ENCODE results near the gene RBM41. TPM values are rescaled to one million over a fixed set of nuclear protein-coding genes. Genes with fewer than 3 reads are reported as not detected.
A peak's percentile ranks its signal among the peaks of the same experiment; 100 is the strongest.
"Not testable (repeated sequence)": the region's sequence is repeated elsewhere in the genome, so short reads cannot be mapped to it uniquely, and the experiment has no call there.

Gene RBM41
- 10 to 100 TPM in 5 of 10 donors, 1 to 10 TPM in 5; 8.4 to 13.0 (median 10.4) TPM for polyA plus RNA-seq (ENCODE audit: insufficient read length in 10 of 10)
- long read RNA-seq, donor 1: 0 reads
- long read RNA-seq, donor 2: 0 reads
- long read RNA-seq, donor 3: 0 reads
- long read RNA-seq, donor 4: 0 reads
- long read RNA-seq, donor 5, partial matches to known transcripts: 0 of 1 reads
- long read RNA-seq, donor 5, other reads (novel, unspliced or antisense): 0 of 1 reads
- long read RNA-seq, donor 6: 0 reads
- long read RNA-seq, donor 7: 0 reads
- long read RNA-seq, donor 8, partial matches to known transcripts: 0 of 1 reads
- long read RNA-seq, donor 8, other reads (novel, unspliced or antisense): 0 of 1 reads
- long read RNA-seq, donor 9: 0 reads

DNA sequence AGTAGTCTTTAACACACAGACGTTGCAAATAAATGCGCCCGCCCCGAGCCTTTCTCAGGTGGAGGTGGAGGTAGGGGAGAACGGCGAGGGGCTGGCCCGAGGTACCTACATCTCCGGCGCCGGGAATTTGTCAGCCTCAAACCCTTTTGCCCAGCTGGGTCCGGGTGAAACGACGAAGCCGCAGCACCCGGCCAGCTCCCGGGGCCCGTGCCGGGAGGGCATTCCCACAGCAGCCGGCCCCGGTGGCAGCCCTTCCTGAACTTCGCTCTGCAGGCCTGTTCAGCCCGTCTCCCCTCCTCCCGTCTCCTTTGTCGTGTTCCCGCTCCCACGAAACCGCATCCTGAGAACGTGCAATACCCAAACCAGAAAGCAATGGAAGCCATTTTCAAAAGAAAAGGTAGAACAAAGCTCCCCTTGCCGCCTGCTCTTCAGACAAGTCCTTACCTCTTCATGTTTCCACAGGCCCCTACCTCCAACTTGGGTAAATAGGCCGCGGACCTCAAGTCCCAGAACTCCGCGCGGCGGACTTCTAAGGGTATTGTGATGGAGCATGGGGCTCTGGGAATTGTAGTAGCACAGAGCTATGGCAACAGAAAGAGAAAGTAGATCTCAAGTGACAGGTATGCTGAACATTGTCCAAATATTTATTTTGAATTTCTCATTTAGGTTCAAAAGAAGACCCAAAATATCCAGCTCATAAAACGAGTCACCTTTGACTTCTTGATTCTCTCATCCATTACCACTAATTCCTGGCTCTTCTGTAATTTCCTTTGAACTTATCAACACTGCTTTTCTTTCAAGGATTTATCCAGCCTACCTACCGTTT lies at the start of gene RBM41:
TSS of gene RBM41 (minus strand) at position 501 of the 826 bp plus-strand sequence. CDS start at position 452, 49 bp downstream.
- DNase-seq: peak; percentile 62 to 91 (median 71)

DNA sequence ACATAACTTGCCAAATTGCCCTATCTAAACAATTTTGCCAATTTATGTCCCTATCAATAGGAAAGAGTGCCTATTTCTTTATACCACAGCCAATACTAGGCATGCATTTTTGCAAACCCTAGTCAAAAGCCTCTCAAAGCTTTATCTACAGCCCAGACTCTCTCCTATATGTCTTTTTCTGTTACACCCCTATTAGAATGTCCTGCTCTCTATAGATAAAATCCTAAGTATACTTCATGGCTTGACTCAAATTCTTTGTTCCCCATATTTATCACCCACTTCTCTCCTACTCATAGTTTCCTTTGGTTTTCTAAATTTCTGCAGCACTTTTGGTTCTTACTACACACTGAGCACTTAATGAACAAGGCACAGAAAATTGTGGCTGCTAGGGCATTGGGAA lies 49.6 kb upstream of the RBM41 start:
- no peak for DNase-seq

DNA sequence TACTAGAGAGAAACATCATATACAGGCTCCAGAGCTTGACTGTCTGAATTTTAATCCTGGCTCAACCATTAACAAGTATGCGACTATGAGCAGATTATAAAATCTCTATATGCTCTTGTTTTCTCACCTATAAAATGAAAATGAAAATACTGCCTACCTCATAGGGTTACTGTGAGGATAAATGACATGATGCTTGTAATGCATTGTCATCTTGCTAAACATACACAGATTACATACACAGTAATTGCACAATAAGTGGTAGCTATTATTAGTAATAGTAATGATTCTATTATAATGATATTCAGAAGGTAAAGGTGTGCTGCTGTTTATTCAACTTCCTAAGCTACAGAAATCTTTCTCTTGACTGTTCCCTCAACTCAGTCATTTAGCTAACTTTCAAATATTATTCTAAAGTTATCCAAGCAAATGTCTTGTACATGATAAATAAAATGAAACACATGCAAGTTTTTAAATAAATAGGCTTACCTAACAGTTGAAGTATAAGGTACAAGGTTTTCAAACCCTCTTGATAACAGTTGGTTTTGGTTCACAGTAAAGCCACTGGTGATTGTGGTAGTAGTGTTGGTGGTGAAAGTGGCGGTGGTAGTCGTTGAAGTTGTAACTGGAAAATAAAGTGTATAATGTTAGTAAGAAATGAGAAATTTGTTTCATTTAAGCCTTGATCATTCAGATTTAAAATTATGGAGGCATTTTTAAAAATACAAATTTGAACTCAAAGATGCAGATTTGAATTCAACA lies 48.7 kb upstream of the RBM41 start:
- no peak for DNase-seq

DNA sequence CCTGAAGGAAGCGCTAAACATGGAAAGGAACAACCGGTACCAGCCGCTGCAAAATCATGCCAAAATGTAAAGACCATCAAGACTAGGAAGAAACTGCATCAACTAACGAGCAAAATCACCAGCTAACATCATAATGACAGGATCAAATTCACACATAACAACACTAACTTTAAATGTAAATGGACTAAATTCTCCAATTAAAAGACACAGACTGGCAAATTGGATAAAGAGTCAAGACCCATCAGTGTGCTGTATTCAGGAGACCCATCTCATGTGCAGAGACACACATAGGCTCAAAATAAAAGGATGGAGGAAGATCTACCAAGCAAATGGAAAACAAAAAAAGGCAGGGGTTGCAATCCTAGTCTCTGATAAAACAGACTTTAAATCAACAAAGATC lies 39.0 kb upstream of the RBM41 start:
- DNase-seq: not testable (repeated sequence)

DNA sequence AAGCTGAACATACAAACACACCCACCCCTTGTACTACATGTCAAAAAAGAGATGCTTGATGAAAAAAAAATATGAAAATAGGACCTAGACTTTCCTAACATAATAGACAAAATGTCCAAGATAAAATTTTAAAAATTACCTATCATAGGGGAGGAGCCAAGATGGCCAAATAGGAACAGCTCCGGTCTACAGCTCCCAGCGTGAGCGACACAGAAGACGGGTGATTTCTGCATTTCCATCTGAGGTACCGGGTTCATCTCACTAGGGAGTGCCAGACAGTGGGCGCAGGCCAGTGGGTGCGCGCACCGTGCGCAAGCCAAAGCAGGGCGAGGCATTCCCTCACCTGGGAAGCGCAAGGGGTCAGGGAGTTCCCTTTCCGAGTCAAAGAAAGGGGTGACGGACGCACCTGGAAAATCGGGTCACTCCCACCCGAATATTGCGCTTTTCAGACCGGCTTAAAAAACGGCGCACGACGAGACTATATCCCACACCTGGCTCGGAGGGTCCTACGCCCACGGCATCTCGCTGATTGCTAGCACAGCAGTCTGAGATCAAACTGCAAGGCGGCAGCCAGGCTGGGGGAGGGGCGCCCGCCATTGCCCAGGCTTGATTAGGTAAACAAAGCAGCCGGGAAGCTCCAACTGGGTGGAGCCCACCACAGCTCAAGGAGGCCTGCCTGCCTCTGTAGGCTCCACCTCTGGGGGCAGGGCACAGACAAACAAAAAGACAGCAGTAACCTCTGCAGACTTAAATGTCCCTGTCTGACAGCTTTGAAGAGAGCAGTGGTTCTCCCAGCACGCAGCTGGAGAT lies 37.2 kb upstream of the RBM41 start:
- not testable (repeated sequence) for DNase-seq

DNA sequence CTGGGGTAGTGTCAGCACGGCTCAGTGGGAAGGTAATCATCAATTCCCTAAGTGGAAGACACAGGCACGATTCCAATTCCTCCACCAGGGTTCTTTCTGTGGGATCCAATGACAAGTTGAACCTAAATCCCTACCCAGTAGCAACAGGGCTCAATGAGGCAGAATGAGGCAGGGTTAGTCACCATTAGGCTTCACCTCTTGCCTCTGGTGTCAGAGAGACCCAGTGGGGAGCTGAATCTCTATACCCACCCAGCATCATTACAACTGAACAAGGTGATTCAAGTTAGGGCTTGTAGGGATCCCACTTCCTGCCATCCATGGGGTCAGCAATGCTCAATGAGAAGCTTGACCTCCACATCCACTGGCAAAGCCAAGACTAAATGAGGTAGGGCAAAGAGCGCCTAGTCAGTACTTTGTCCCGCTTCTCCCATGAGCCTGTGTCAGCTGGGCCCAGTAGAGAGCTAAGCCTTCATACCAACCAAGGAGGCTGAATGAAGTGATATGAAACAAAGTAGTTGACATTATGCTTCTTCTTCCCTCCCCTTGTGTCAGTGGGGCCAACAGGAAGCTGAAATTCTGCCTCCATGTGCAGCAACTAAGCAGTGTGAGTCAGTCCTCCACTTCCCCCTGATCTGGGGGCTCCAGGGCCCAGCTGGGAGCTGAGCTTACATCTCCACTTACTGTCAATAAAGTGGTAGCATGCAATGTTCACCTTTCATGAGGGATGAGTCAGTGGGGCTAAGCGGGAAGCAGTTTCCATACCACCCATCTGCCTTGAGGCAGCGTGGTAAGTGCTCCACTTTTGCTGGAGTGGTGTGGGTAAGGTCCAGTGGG lies 36.4 kb upstream of the RBM41 start:
- peak in 1 of 3 donors; percentile 0 for DNase-seq

DNA sequence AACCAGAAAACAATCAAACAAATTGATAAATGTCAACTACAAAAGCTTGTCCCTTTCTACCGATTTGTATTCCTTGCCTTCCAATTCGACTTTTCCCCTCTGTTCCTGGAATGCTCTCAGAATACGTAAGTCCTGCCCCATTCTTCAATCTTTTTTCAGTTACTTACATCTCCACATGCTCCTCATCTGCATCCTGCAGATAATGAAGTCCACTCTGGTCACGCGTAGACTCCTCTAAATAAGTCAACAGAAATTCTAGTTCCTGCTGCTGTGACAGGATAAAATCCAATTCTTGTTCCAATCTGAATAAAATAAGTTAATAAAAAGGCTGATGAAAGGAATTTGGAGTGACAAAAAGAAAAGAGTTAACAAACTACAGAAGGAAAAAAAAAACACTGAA lies 34.4 kb upstream of the RBM41 start:
- no peak for DNase-seq

DNA sequence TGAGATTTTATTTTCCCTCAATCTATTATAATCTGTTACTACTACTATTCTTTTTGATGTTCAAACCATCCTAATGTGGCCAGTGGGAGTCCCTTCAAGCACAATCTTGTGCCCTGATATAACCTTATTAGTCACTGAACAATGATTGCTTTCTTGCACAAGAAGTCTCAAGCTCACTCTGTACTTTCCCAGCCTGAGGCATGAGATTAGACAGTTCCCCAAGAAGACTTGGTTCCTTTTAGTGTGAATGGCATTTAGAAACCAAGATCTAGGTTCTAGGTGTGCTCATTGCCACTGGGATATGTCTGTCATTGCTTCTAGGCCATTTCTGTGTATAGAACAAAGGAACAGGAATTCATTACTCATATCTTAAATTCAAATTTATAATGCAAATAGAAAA lies 28.0 kb upstream of the RBM41 start:
- DNase-seq: no peak

DNA sequence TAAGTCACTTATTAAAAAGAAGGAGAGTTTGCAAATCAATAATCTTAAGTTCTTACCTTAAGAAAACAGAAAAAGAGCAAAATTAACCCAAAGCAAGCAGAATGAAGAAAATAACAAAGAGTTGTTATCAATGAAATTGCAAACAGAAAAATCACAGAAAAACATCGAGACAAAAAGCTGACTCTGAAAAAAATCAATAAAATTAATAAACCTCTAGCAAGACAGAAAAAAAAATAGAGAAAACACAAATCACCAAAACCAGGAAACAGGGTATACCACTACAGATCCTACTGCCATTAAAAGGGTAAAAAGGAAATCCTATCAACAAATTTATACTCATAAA lies 17.3 kb upstream of the RBM41 start:
- DNase-seq: no peak

DNA sequence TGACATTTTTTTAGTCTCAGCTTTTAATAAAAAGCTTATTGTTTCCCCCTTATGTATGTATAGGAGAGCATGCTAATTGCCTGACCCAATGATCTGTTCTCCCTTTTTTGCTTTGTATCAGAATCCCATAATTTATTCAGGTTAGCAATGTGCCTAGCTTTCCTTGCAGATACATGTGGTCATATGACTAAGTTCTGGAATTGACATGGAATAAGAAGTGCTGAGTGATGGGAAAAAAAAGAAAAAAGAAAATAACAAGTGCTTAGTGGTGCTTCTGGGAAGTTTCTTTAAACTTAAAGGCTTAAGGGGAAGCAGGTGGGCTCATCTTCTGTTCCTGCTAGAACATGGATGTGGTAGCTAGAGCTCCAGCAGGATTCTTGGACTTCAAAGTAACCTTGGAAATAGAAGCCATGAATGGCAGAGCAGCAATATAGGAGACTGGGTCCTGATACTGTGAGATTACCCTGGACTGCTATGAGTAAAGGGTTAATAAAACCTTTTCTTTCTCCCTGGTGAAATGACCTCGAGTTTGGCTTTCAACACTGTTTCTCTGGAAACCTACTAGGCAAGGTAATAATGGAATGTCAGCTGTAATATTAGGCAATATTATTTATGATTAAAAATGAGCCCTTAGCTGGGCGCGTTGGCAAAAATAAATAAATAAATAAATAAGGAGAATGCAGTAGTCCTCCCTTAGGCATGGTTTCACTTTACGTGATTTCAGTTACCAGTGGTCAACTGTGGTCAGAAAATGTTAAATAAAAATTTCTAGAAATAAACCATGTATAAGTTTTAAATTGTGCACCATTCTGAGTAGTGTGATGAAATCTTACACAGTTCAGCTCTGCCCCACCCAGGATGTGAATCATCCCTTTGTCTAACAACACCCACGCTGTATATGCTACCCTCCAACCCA lies 16.7 kb upstream of the RBM41 start:
- peak in 1 of 3 donors; percentile 1 for DNase-seq

DNA sequence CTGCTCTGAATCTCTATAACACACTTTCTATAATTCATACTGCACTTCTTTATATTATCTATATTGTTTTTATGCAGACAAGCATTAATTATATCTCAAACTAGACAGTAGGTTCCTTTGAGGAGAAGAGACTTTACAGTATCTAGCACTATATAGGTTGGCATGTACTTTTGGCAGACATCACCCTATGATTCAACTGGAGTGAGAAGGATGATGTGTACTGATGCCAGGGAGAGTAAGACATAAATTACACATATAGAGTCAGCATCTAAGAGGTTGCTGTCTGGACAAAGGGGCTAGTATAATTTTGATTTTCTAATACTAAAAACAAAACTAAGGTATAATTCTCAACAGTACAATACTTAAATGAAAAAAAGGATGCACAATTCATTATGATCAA lies 5.1 kb upstream of the RBM41 start:
- DNase-seq: no peak

DNA sequence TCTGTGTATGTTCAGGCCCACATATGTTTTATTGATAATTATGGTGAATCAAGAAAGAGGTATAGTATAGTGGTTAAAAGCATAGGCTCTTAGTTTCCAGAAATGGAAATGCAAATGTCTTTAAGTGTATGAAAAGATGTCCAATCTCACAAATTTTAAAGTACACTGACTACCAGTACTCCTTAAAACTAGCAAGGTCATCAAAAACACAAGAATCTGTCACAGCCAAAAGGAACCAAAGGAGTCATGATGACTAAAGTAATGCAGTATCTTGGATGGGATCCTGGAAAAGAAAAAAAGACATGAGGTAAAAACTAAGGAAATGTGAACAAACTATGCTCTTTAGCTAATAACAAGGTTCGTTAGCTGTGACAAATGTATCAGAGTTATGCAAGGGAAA lies 661 bp upstream of the RBM41 start:
- DNase-seq: peak in 1 of 3 donors; percentile 0

DNA sequence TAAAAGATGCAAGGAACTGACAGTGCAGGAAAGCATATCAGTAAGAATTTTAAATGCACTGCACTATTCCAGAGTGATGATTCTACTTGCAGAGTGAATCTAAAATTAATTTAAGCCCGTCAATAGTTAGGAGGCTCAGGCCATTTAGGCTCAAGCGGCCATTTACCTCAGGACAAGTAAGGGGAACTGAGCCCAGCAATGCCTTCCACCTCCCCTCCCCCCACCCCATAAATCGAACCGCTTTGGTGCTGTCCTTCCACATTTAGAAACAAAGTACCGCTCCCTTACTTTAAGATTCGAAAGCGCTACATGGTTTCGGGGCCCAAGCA lies 665 bp downstream of the RBM41 start:
- peak in 1 of 3 donors; percentile 0 for DNase-seq

DNA sequence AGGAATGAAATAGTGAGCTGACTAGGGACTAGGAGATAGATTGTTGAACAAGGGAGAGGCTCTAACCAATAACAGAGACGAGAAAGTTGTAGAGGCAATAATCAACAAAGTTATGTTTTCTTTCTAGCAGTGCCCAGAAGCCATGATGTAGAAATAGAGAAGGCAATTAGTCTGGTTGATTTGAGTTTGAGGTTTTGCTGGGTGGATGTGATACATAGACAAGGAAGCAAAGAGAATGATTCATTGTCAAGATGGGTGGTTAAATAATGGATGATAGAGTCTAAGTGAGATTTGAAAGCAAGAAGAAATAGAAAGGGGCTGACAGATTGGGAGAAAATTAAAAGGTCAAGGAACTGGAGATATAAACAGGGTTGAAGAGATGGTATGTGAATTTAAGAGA lies 11.2 kb downstream of the RBM41 start:
- DNase-seq: no peak

DNA sequence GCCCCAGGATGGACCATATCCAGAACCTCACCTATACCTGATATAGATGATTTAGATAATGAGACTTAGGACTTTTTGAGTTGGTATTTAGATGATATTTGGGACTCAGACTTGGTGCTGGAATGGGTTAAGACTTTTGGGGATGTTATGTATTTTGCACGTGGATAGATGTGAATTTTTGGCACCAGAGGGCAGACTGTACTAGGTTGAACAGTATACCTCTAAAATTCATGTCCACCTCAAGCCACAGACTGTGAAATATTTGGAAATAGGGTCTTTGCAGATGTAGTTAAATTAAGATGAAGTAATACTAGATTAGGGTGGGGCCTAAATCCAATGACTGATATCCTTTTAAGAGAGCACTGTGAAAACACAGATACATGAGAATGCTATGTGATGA lies 15.6 kb downstream of the RBM41 start:
- no peak for DNase-seq

DNA sequence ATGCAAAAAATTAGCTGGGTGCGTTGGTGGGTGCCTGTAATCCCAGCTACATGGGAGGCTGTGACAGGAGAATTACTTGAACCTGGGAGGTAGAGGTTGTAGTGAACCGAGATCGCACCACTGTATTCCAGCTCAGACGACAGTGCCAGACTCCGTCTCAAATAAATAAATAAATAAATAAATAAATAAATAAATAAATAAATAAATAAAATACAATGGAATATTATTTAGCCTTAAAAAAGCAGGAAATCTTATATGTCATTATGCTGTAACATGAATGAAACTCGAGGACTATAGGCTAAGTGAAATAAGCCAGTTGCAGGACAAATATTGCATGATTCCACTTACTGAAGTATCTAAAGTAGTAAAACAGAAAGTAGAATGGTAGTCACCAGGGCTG lies 42.5 kb downstream of the RBM41 start:
- DNase-seq: no peak

DNA sequence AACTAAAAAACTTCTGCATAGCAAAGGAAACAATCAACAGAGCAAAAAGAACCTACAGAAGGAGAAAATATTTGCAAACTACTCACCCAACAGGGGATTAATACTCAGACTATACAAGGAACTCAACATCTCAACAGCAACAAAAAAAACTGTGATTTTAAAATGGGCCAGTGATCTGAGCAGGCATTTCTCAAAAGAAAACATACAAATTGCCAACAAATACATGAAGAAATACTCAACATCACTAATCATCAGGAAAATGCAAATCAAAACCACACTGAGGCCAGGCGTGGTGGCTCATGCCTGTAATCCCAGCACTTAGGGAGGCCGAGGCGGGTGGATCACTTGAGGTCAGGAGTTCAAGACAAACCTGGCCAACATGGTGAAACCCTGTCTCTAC lies 60.9 kb downstream of the RBM41 start:
- DNase-seq: not testable (repeated sequence)

DNA sequence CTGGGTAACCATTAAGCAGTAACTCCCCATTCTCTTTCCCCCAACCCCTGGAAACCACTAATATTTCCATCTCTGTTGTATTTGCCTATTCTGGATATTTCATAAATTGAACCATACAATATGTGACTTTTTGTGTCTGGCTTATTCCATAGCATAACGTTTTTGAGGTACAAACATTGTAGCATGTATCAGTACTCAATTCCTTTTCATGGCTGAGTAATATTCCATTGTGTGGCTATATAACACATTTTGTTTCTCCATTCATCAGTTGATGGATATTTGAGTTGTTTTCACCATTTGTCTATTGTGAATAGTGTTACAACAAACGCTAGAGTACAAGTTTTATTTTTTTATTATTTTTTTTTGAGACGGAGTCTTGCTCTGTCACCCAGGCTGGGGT lies 63.6 kb downstream of the RBM41 start:
- DNase-seq: no peak

DNA sequence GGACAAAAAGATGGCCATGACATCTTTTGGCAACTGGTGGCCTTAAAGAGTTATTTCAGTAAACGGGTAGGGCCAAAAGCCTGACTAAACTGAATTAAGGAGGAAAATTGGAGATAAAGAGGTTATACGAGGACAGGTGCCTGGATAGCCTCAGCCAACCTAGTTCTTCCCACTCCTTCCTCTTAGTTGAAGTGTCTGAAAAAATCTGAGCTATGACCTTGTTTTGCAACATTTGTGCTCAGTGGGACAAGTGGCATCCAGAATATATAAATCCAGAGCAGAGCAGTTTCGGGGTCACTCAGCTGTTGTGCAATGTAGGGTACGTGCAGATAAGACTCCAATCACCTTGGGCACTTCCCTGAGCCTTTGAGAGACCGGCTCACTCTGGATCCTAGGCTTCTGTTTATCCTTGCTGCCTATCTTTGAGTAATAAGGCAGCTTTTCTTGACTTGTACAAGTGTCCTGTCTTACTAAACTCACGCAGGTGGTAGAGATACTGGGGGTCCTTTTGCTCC lies 68.4 kb downstream of the RBM41 start:
- no peak for DNase-seq

Measured in muscle of back (tissue), 13 donors.